Lower leg skin (tissue), 3 donors: ENCODE results near the gene S1PR2.

Experiments used
- CTCF ChIP-seq, 3 donors: fragments of 450-650 bp; IDR thresholded peaks; one replicate each; pipeline ENCODE4 v1.5.1; 2016; ENCODE audit warnings: antibody characterized with exemption in 3 of 3, mild to moderate bottlenecking in 3 of 3, moderate library complexity in 2 of 3
- POLR2A ChIP-seq, 2 donors: fragments of 450-650 bp; IDR thresholded peaks; one replicate each; pipeline ENCODE4 v1.6.1; 2016 to 2017; ENCODE audit warnings: antibody characterized with exemption in 2 of 2, mild to moderate bottlenecking in 1 of 2, moderate library complexity in 1 of 2

- TF ChIP-seq POLR2A (IDR thresholded peaks at IDR 0.05) (no peak), CTCF (IDR thresholded peaks at IDR 0.05) (no peak)
These were observed 23.1 kb upstream of the S1PR2 start for GRCh38 chr19:10254244-10254643.
